Tibial artery (tissue), 4 donors: ENCODE results near the gene EPB41.

ENCODE experiments used
- DNase-seq, 2 donors: peaks; one replicate each; pipeline ENCODE4 v3.0.0-alpha.2; 2019
- H3K27ac ChIP-seq, 2 donors: fragments of 200-600 bp; sonication (generic) in 1 of 2; 1 replicate in 1 of 2; 2 replicates in 1 of 2; pipeline ENCODE4 v1.5.1; 2018 to 2019; ENCODE audit warnings: mild to moderate bottlenecking in 1 of 2
- H3K27me3 ChIP-seq, 2 donors: fragments of 200-600 bp; sonication (generic) in 1 of 2; one replicate each; pipeline versions ENCODE4 v1.5.1 to v1.6.0; 2016 to 2019
- H3K36me3 ChIP-seq, 3 donors: fragments of 200-600 bp; sonication (generic) in 2 of 3; one replicate each; pipeline ENCODE4 v1.5.1; 2016 to 2019; ENCODE audit warnings: mild to moderate bottlenecking in 2 of 3
- H3K4me1 ChIP-seq, 4 donors: fragments of 200-600 bp; sonication (generic) in 2 of 4; 1 replicate in 3 of 4; 2 replicates in 1 of 4; pipeline ENCODE4 v1.5.1; 2016 to 2019
- H3K4me3 ChIP-seq, 2 donors: fragments of 200-600 bp; sonication (generic) in 1 of 2; 1 replicate in 1 of 2; 2 replicates in 1 of 2; pipeline ENCODE4 v1.5.1; 2018 to 2019; ENCODE audit warnings: mild to moderate bottlenecking in 2 of 2
- H3K9me3 ChIP-seq, 3 donors: fragments of 200-600 bp; sonication (generic) in 1 of 3; one replicate each; pipeline ENCODE4 v1.5.1; 2016 to 2019
- CTCF ChIP-seq, 2 experiments: fragments of 200-600 bp in 1 of 2; fragments of 450-650 bp in 1 of 2; IDR thresholded peaks; one replicate each; pipeline ENCODE4 v1.5.1; 2017 to 2019; ENCODE audit warnings: antibody characterized with exemption in 2 of 2, mild to moderate bottlenecking in 1 of 2, moderate library complexity in 1 of 2
- intact Hi-C: fragments of 100-400 bp; cut with DNase I; formaldehyde crosslinking; loops from one replicate; pipeline ENCODE4 v1.15.0; 2023; ENCODE audit warnings: low total_unique reads

The EPB41 gene

DNA sequence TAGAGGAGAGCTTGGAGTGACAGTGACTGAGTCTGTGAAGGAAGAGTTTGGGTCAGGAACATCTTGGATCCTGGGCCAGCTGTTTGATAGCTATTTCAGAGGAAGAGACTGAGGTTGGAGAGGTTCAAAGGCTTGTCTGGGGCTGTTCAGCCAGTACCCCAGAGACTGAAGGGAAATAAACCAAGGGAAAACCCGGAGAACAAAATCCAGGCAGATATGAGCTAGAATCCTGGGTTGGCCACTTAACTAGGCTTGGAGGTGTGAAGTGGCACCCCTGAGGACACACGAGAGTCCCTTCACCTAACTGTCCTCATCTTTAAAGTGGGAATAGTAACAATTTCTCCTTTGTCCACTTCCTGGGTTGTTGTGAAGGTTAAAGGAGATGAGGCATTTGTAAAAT, 23.1 kb upstream of the EPB41 start:
- Histone ChIP-seq H3K4me3 (no peak overlapping the region), H3K9me3 (no peaks in the 10 kb centered on the region), H3K36me3 (peaks cover 0 to 4% (median 0%) of the 10 kb centered on the region in 3 donors), H3K27me3 (no peaks in the 10 kb centered on the region), H3K4me1 (peaks cover 0 to 21% (median 8%) of the 10 kb centered on the region in 4 donors), H3K27ac (no peak overlapping the region)
- no peak for DNase-seq
- TF ChIP-seq CTCF (IDR thresholded peaks at IDR 0.05): no peak
- intact Hi-C loops: no loop called here

- intact Hi-C loops: no loop called here
- DNase-seq: no peak
- H3K4me1 ChIP-seq: peaks cover 0 to 11% (median 3%) of the 10 kb centered on the region in 4 donors
- H3K9me3 ChIP-seq: no peaks in the 10 kb centered on the region
- TF ChIP-seq CTCF (IDR thresholded peaks at IDR 0.05): peak in 1 of 2 experiments; percentile 15
- no peaks in the 10 kb centered on the region for H3K27me3 ChIP-seq
- no peak overlapping the region for H3K27ac ChIP-seq
- no peak overlapping the region for H3K4me3 ChIP-seq
- peaks cover 0 to 4% (median 0%) of the 10 kb centered on the region in 3 donors for H3K36me3 ChIP-seq
Measured at GRCh38 chr1:28893403-28894102, 20.8 kb upstream of the EPB41 start.

- peaks cover 0 to 4% (median 0%) of the 10 kb centered on the region in 3 donors for H3K36me3 ChIP-seq
- peaks cover 0 to 19% (median 8%) of the 10 kb centered on the region in 4 donors for H3K4me1 ChIP-seq
- intact Hi-C loops: no loop called here
Measured at GRCh38 chr1:28894785-28895184, 19.6 kb upstream of the EPB41 start.

DNA sequence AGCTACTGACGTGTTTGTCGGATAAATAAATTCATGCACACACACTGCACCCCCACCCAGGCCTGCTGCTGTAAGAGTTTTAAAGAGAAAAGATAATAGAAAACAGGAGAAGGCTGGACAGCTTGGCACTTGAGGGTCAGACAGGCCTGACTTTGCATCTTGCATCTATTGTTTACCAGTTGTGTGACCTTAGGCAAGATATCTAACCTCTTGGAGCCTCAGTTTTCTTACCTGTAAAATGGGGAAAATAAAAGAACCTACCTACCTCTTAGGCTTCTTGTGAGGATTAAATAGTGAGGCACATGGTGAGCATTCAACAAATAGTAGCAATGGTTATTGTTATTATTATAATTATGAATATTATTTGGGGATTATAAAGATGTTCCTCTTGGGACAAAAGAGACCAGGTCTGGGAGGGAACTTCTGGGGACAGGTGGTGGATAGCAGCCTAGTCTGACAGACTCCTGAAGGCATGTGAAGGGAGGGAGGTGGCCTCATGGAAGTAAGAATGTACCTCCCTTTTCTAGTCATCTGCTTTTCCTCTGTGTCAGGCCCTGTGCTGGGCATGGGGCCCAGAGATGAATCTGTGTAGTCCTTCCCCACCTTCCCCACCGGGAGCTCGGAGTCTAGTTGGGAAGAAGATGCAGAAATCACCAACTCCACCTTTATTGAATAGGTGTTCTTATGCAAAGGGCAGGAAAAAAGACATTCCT, 18.3 kb upstream of the EPB41 start:
- no peak for DNase-seq
- no peak overlapping the region for H3K4me3 ChIP-seq
- H3K9me3 ChIP-seq: no peaks in the 10 kb centered on the region
- H3K27ac ChIP-seq: no peak overlapping the region
- intact Hi-C loops: no loop called here
- peaks cover 0 to 19% (median 8%) of the 10 kb centered on the region in 4 donors for H3K4me1 ChIP-seq
- TF ChIP-seq CTCF (IDR thresholded peaks at IDR 0.05): no peak
- peaks cover 0 to 4% (median 0%) of the 10 kb centered on the region in 3 donors for H3K36me3 ChIP-seq
- no peaks in the 10 kb centered on the region for H3K27me3 ChIP-seq

More at GRCh38 chr1:28894785-28895184, 19.6 kb upstream of the EPB41 start:
- Histone ChIP-seq H3K4me3 (no peak overlapping the region), H3K27me3 (no peaks in the 10 kb centered on the region), H3K9me3 (no peaks in the 10 kb centered on the region), H3K27ac (no peak overlapping the region)
- no peak for DNase-seq
- no peak for TF ChIP-seq CTCF (IDR thresholded peaks at IDR 0.05)

DNA sequence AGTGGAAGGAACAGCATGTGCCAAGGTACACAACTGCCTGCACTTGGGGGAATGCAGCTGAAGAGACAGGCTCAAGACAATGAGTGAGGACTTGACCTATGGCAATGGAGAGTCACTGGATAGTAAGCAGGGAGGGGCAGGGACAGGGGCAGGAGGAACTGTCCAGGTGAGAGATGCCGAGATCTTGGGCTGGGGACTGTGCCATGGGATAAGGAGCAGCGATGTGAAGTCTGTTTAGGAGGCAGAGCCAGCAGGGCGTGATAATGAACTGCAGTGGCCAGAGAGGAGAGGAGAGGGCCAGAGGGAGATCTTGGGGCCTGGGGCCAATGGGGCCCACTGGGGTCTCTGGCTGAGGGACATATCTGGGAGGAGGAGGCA, 17.8 kb upstream of the EPB41 start:
- intact Hi-C loops: no loop called here
- H3K36me3 ChIP-seq: peaks cover 0 to 4% (median 0%) of the 10 kb centered on the region in 3 donors
- peaks cover 0 to 19% (median 8%) of the 10 kb centered on the region in 4 donors for H3K4me1 ChIP-seq
- H3K27ac ChIP-seq: no peak overlapping the region
- no peak for TF ChIP-seq CTCF (IDR thresholded peaks at IDR 0.05)
- H3K4me3 ChIP-seq: no peak overlapping the region
- no peak for DNase-seq
- H3K27me3 ChIP-seq: no peaks in the 10 kb centered on the region
- H3K9me3 ChIP-seq: no peaks in the 10 kb centered on the region
